Measurements from ENCODE around the gene ADSS1. TPM values are rescaled to one million over a fixed set of nuclear protein-coding genes. Genes with fewer than 3 reads are reported as not detected.

The ADSS1 gene
- polyA plus RNA-seq, 1 of the 3 experiments (the other 2 are of a cell fraction): 14.3 TPM

- H3K9me3 ChIP-seq: no peaks in the 10 kb centered on the region
- TF ChIP-seq GABPA (IDR thresholded peaks at IDR 0.05; ENCODE audit: low read depth) (no peak), JUND (IDR thresholded peaks at IDR 0.05) (no peak), RAD21 (IDR thresholded peaks at IDR 0.05; ENCODE audit: low read length) (no peak), MAX (IDR thresholded peaks at IDR 0.05; ENCODE audit: low read depth) (peak; percentile 26; the same call in 1 of the 2 replicates), FOXM1 (IDR thresholded peaks at IDR 0.05; ENCODE audit: low read depth) (no peak), YY1 (IDR thresholded peaks at IDR 0.05; ENCODE audit: low read depth) (no peak), TCF12 (IDR thresholded peaks at IDR 0.05) (peak; percentile 44; the same call in 1 of the 2 replicates), ELF1 (IDR thresholded peaks at IDR 0.05) (no peak), NFIC (IDR thresholded peaks at IDR 0.05; ENCODE audit: borderline replicate concordance) (peak; percentile 51), ZBTB33 (IDR thresholded peaks at IDR 0.05; ENCODE audit: borderline replicate concordance, low read depth) (no peak), GATA2 (CRISPR knock-in tag; IDR thresholded peaks at IDR 0.05) (no peak), TAF1 (IDR thresholded peaks at IDR 0.05; ENCODE audit: borderline replicate concordance, low read depth, low read length) (no peak), PBX3 (IDR thresholded peaks at IDR 0.05) (no peak), POLR2AphosphoS5 (IDR thresholded peaks at IDR 0.05; ENCODE audit: low read depth, low read length) (no peak), RXRA (IDR thresholded peaks at IDR 0.05; ENCODE audit: borderline replicate concordance, low read depth) (no peak), IRF3 (IDR thresholded peaks at IDR 0.05; ENCODE audit: low read depth, low read length) (no peak)
- H3K27me3 ChIP-seq (ENCODE audit: insufficient read depth): no peaks in the 10 kb centered on the region
- H3K4me2 ChIP-seq: no peak overlapping the region
- H2AFZ ChIP-seq (ENCODE audit: low read depth): no peak overlapping the region
- peaks cover 24% of the 10 kb centered on the region for H4K20me1 ChIP-seq (ENCODE audit: insufficient read depth)
- H3K27ac ChIP-seq (ENCODE audit: low read depth in 2 of 2, low read length in 1 of 2): no peak overlapping the region; a peak in 1 of 4 replicates
- H3K9ac ChIP-seq: no peak overlapping the region
- peaks cover 33% of the 10 kb centered on the region for H3K79me2 ChIP-seq (ENCODE audit: insufficient read depth)
- peaks cover 17 to 32% of the 10 kb centered on the region in 2 experiments for H3K4me1 ChIP-seq (ENCODE audit: control insufficient read depth in 1 of 2, insufficient read depth in 2 of 2, low read depth in 1 of 2, low read length in 1 of 2)
- POLR2A ChIA-PET: no interaction called here
- H3F3A ChIP-seq (replicated peaks; ENCODE audit: insufficient read depth): peaks cover 13% of the 10 kb centered on the region
- H3K36me3 ChIP-seq (replicated peaks in 1 of 2; ENCODE audit: control insufficient read depth in 1 of 2, insufficient read depth in 2 of 2, low read length in 1 of 2): peaks cover 3 to 5% of the 10 kb centered on the region in 2 experiments
- CTCF ChIA-PET: interaction anchor here (1.4 to 4.8 kb wide), 2 partner anchors 21 to 35 kb away, joined by 5 to 18 read pairs; partner anchors contain the start of gene ADSS1
- H3K4me3 ChIP-seq (ENCODE audit: low read depth in 2 of 2, low read length in 1 of 2): no peak overlapping the region
- WGBS (ENCODE audit: low lambda C conversion rate): 61% methylated on average over 8 of the region's 31 CpGs
- DNase-seq: no peak
- no peaks in the 10 kb centered on the region for H3K9me2 ChIP-seq
Observed at GRCh38 chr14:104687601-104688504, 36.2 kb upstream of the ADSS1 start.

Data from SK-N-SH (cell line).